A673 (cell line): ENCODE results near the gene ACVR2B. TPM values are rescaled to one million over a fixed set of nuclear protein-coding genes. Genes with fewer than 3 reads are reported as not detected.

Source experiments
- BruUV-seq: library from RNA; stranded (reverse); fragments of 400-500 nt; replicated peaks from 2 replicates; lab custom pipeline; 2021; lab: Mats Ljungman, UMichigan
- CTCF ChIA-PET: fragments of 300-600 bp; sonication (Branson Sonifier 250); formaldehyde crosslinking; loops from one replicate; lab custom pipeline; 2022; ENCODE audit warnings: antibody characterized with exemption; lab: Charles Lee
- POLR2A ChIA-PET: fragments of 300-600 bp; sonication (Branson Sonifier 250); formaldehyde crosslinking; loops from one replicate; lab custom pipeline; 2022; ENCODE audit warnings: antibody characterized with exemption; ENCODE audit not compliant: low non-redundant PET; lab: Charles Lee
- DNase-seq: peaks from one replicate; pipeline ENCODE4 v3.0.0-alpha.2; 2015; ENCODE audit warnings: low spot score
- H3K27ac ChIP-seq: fragments of 200-600 bp; sonication (generic); 2 replicates; pipeline ENCODE4 v1.5.1; 2016; ENCODE audit warnings: mixed run types, low read depth, mild to moderate bottlenecking, mixed read lengths, antibody characterized with exemption, low read length; ENCODE audit not compliant: poor library complexity, severe bottlenecking
- H3K27me3 ChIP-seq: fragments of 200-600 bp; sonication (generic); replicated peaks from 2 replicates; pipeline ENCODE4 v1.6.1; 2017; ENCODE audit warnings: mixed run types, low read depth, mild to moderate bottlenecking, mixed read lengths, antibody characterized with exemption, low read length; ENCODE audit not compliant: insufficient read depth, poor library complexity
- H3K36me3 ChIP-seq: fragments of 200-600 bp; sonication (generic); 2 replicates; pipeline ENCODE4 v1.6.1; 2016; ENCODE audit warnings: mixed run types, mild to moderate bottlenecking, mixed read lengths, antibody characterized with exemption, low read length; ENCODE audit not compliant: insufficient read depth, poor library complexity, severe bottlenecking
- H3K4me1 ChIP-seq: fragments of 200-600 bp; sonication (generic); 2 replicates; pipeline ENCODE4 v1.6.1; 2017; ENCODE audit warnings: mixed run types, mild to moderate bottlenecking, mixed read lengths, antibody characterized with exemption, low read length; ENCODE audit not compliant: insufficient read depth, poor library complexity, severe bottlenecking
- H3K4me3 ChIP-seq: fragments of 200-600 bp; sonication (generic); 2 replicates; pipeline ENCODE4 v1.5.1; 2016; ENCODE audit warnings: low read depth, mixed run types, mild to moderate bottlenecking, mixed read lengths, low read length; ENCODE audit not compliant: poor library complexity, severe bottlenecking
- H3K9me3 ChIP-seq: fragments of 200-600 bp; sonication (generic); 2 replicates; pipeline ENCODE4 v1.6.1; 2016; ENCODE audit warnings: mixed run types, low read depth, mild to moderate bottlenecking, mixed read lengths, antibody characterized with exemption, low read length; ENCODE audit not compliant: poor library complexity, severe bottlenecking
- CTCF ChIP-seq: fragments of 300-800, 200-600 bp; sonication (generic); conservative IDR thresholded peaks from 2 replicates; pipeline ENCODE4 v1.5.1; 2017; ENCODE audit warnings: low read depth, mild to moderate bottlenecking, antibody characterized with exemption, low read length, moderate library complexity, mixed read lengths
- EZH2 ChIP-seq: fragments of 200-600 bp; sonication (generic); IDR thresholded peaks from 2 replicates; pipeline ENCODE4 v1.6.1; 2017; ENCODE audit warnings: borderline replicate concordance, low read depth, mild to moderate bottlenecking, mixed read lengths, antibody characterized with exemption, low read length; ENCODE audit not compliant: poor library complexity, severe bottlenecking
- intact Hi-C: fragments of 100-400 bp; cut with micrococcal nuclease; formaldehyde crosslinking; loops from one replicate; pipeline ENCODE4 v1.10.0; 2022; ENCODE audit not compliant: unreplicated experiment
- total RNA-seq: library from RNA; stranded (reverse); gene quantifications from 2 replicates; pipeline ENCODE4 v1.2.3, GENCODE V29; 2021

ACVR2B gene
- total RNA-seq, 1 experiment from 2014 or later = 6.4 TPM

- Histone ChIP-seq H3K4me3 (no peak overlapping the region), H3K27me3 (no peaks in the 10 kb centered on the region), H3K4me1 (no peaks in the 10 kb centered on the region), H3K27ac (no peak overlapping the region), H3K9me3 (peaks cover 5% of the 10 kb centered on the region), H3K36me3 (no peaks in the 10 kb centered on the region)
- ChIA-PET POLR2A (no interaction called here), CTCF (no interaction called here)
- intact Hi-C loops = no loop called here
- BruUV-seq = no TSS peak
- DNase-seq = no peak
- TF ChIP-seq EZH2 (no peak), CTCF (no peak)
Measured at GRCh38 chr3:38472342-38472741, 18.7 kb downstream of the ACVR2B start.

GRCh38 chr3:38473229-38473628, 19.5 kb downstream of the ACVR2B start:
- H3K9me3 ChIP-seq = peaks cover 5% of the 10 kb centered on the region
- H3K27ac ChIP-seq = no peak overlapping the region
- no peak overlapping the region for H3K4me3 ChIP-seq
- no TSS peak for BruUV-seq
- ChIA-PET POLR2A (no interaction called here), CTCF (no interaction called here)
- TF ChIP-seq EZH2 (no peak), CTCF (no peak)
- DNase-seq = no peak
- intact Hi-C loops = no loop called here
- H3K36me3 ChIP-seq = no peaks in the 10 kb centered on the region
- no peaks in the 10 kb centered on the region for H3K4me1 ChIP-seq
- no peaks in the 10 kb centered on the region for H3K27me3 ChIP-seq

GRCh38 chr3:38474928-38475605, 21.4 kb downstream of the ACVR2B start:
- no peaks in the 10 kb centered on the region for H3K9me3 ChIP-seq
- POLR2A ChIA-PET = no interaction called here
- no peak for DNase-seq
- BruUV-seq = no TSS peak
- H3K4me1 ChIP-seq = no peaks in the 10 kb centered on the region
- H3K27ac ChIP-seq = no peak overlapping the region
- intact Hi-C loops = no loop called here
- no peaks in the 10 kb centered on the region for H3K27me3 ChIP-seq
- TF ChIP-seq CTCF (no peak), EZH2 (no peak)
- no peaks in the 10 kb centered on the region for H3K36me3 ChIP-seq
- CTCF ChIA-PET = no interaction called here
- no peak overlapping the region for H3K4me3 ChIP-seq
